GM21717 (cell line): Measurements from ENCODE around the gene CDK4.
"Not testable (repeated sequence)": the region's sequence is repeated elsewhere in the genome, so short reads cannot be mapped to it uniquely, and the experiment has no call there.

Source experiments
- ATAC-seq: cut with Tn5 transposase; IDR thresholded peaks from one replicate; pipeline ENCODE4 v1.9.1; 2021; ENCODE audit warnings: mild to moderate bottlenecking, moderate library complexity; ENCODE audit not compliant: unreplicated experiment

Gene CDK4

GRCh38 chr12:57751788-57752667, at the start of gene CDK4:
CDK4 (minus strand) TSS chr12:57752310; CDS start chr12:57751717, 593 bp downstream.
- ATAC-seq, result peak; percentile 65

DNA sequence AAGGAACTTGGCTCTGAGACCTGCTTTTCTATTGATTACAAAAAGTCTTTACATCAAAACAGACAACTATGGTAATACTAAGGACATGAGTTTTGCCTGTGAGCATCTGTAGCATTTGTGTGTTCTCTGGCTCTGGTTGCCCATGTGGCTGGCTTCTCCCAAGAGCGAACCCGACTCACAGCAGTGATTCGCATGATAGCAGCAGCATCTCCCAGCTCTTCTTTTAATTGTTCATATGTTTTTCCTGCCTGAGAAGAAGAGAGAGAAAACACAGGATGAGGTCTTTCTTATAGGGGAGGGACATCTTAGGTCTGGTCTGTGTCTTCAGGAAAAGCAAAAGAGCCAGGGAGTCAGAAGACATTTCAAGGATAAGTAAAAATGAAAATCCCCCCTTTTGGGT, 48.9 kb upstream of the CDK4 start:
- no peak for ATAC-seq

DNA sequence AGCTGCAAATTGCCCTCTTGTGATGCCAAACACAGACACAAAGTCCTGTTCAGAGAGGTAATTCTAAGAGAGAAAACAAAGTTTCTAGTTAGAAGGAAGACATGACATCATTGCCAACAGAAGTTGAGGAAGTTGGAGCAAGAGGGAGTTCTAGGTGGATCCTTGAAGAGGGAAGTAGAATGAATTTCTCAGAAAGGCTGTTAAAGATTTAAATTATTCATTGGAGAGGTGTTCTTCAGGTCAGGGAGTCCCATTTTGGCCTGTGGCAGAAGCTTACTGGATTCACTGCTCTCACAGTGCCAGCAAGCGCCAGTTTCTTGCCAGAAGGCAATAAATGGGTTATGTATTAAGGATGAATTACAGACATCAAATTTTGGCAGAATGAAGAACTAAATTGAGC, 45.8 kb upstream of the CDK4 start:
- no peak for ATAC-seq

DNA sequence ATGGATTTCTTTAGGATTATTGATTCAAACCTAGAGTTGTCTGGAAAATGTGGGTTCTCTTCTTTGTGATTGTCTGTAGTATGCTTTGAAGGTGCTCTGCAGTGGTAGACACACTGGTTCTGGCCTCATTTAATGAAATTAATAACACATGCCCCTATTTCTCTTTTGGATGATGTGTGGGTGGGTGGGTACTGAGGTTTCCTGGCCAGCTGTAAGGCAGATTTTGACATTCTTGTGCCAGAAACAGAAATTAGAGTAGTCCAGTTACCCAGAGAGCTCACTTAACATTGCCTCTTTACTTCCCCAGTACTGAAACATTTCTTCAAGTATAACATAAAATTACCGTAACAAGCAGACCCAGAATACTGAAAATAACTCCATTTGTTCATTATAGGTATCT, 44.9 kb upstream of the CDK4 start:
- no peak for ATAC-seq

DNA sequence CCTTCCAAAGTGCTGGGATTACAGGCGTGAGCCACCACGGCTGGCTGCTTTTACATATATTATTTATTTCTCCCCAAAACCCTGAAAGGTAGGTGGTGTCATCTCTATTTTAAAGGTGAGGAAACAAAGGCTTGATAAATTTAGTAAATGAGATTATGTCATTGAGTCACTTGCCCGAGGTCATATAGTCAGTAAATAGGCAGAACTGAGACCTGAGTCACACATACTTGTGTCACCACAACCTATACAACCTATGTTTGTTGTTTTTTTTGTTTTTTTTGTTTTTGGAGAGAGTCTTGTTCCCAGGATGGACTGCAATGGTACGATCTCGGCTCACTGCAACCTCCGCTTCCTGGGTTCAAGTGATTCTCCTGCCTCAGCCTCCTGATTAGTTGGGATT, 43.2 kb upstream of the CDK4 start:
- no peak for ATAC-seq

DNA sequence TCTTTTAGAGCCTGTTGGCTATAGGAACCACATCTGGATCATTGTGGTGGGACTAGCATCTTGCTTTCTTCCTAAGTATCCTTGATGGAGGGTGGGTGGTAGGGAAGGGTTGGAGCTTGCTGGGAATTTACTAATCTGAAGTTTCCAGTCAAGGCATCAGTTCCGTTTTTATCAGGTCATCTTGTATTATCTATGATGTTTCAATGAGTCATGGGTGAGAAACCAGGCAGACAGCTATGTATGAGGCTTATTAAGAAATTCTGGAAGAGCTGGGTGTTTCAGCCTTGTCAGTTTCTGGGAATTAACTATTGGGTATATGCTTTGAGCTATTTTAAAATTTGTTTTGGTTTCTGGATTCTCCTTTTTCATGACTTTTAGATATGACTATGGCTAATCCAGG, 41.8 kb upstream of the CDK4 start:
- no peak for ATAC-seq

- no peak for ATAC-seq
These were observed 31.8 kb upstream of the CDK4 start for GRCh38 chr12:57783861-57784260.

GRCh38 chr12:57783466-57783801, 31.3 kb upstream of the CDK4 start:
- ATAC-seq, result no peak

DNA sequence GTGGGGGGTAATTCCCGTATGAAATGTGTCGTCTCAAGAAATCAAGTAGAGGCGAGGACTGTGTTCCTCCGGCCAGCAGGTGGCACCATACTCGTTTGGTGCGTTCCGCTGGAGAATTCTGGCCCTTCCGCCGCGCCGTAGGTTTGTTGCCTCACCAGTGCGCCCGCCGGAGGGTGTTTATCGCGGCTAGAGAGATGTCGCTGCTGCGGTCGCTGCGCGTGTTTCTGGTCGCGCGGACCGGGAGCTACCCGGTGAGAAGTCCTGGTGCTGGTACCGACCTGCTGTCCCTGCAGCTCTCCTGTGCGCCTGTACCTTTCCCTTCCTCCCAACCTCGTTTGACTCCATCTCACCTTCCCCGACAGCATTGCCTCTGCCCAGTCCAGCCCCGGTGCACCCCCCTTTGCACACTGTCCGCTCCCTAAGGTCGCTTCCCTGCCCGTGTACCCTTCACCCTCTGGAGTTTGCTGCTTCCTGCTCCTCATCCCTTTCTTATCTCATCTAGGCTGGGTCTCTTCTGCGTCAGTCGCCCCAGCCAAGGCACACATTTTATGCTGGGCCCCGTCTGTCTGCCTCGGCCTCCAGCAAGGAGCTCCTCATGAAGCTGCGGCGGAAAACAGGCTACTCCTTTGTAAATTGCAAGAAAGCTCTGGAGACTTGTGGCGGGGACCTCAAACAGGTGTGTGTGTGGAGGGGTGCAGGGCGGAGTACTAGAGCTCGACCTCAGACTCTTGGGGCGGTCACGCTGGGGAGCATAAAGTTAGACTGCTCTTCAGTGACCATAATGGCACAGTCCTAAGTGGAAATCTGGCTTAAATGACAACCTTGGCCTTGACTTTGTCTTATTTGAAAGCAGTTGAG, 30.7 kb upstream of the CDK4 start, which contains the start of gene TSFM:
TSFM (plus strand) TSS at position 180 of the 858 bp plus-strand sequence; CDS start at position 195, 15 bp downstream.
- peak; percentile 85 for ATAC-seq

- peak; percentile 7 for ATAC-seq
These were observed 30.1 kb upstream of the CDK4 start for GRCh38 chr12:57782243-57782607.

- no peak for ATAC-seq
These were observed 29.7 kb upstream of the CDK4 start for GRCh38 chr12:57781801-57782200.

GRCh38 chr12:57781244-57781643, 29.1 kb upstream of the CDK4 start:
- ATAC-seq, result no peak

DNA sequence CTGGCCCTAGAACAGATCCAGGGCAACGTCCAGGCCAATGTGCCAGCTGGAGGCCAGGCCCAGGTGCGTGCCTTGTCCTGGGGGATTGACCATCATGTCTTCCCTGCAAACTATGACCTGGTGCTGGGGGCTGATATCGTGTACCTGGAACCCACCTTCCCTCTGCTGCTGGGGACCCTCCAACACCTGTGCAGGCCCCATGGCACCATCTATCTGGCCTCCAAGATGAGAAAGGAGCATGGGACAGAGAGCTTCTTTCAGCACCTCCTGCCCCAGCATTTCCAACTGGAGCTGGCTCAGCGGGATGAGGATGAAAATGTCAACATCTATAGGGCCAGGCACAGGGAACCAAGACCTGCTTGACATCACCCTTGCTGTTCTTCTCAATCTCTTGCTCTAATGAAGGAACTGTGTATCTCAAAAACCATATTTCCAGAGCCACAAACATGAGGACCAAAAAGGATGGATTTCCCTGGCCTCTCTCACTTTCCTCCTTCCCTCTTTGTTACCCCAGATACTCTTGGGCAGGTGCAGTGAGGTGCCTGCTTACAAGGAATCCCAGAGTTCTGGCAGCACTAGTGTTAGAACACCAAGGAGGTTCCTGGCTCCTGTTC, 28.3 kb upstream of the CDK4 start:
- no peak for ATAC-seq

GRCh38 chr12:57779736-57780135, 27.6 kb upstream of the CDK4 start:
- ATAC-seq, result no peak

GRCh38 chr12:57777911-57778310, 25.8 kb upstream of the CDK4 start:
- no peak for ATAC-seq

DNA sequence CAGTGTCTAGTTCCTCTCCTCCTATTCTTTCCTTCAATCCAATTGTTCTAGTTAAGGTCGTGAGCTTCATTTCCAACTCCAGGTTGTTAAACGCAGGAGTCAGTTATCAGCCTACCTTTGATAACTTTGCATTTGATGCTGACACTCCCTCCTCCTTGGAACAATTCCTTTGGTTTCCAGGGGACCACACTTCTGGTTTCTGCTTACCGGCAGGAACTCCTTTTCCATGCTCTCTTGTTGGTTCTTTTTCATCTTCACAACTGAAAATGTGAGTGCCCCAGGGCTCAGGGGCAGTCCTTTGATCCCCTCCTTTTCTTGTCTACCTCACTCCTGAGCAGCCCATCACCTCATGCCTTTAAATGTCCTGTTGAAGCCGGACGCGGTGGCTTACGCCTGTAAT, 25.3 kb upstream of the CDK4 start:
- ATAC-seq, result no peak

GRCh38 chr12:57776247-57776587, 24.1 kb upstream of the CDK4 start:
- no peak for ATAC-seq

- ATAC-seq, result no peak
These were observed 23.6 kb upstream of the CDK4 start for GRCh38 chr12:57775563-57776246.

GRCh38 chr12:57775044-57775443, 22.9 kb upstream of the CDK4 start:
- ATAC-seq, result no peak

DNA sequence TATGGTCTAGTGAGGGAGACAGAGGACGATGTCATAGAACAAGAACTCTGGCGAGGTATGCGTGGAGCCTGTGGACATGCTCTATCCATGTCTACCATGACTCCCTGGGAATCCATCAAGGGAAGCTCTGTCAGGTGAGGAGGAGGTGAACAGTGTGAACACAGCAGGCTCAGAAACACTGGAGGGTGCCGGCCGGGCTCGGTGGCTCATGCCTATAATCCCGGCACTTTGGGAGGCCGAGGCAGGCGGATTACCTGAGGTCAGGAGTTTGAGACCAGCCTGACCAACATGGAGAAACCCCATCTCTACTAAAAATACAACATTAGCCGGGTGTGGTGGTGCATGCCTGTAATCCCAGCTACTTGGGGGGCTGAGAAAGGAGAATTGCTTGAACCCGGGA, 22.5 kb upstream of the CDK4 start:
- ATAC-seq, result not testable (repeated sequence)
